ENCODE measurements around the gene CPNE5. TPM values are rescaled to one million over a fixed set of nuclear protein-coding genes. Genes with fewer than 3 reads are reported as not detected.
A peak's percentile ranks its signal among the peaks of the same experiment; 100 is the strongest.

Gene CPNE5
- total RNA-seq, 3 donors from 2014 or later: 0.26 to 0.52 (median 0.28) TPM

GRCh38 chr6:36769676-36770499 is 69.4 kb downstream of the CPNE5 start:
- ATAC-seq: peak; percentile 36 to 38
- Mint-ChIP-seq H3K4me3 (peak overlapping the region; percentile 35), H3K27me3 (ENCODE audit: low read depth) (no peaks in the 10 kb centered on the region), H3K4me1 (ENCODE audit: low read depth) (peaks cover 48% of the 10 kb centered on the region), H3K36me3 (ENCODE audit: insufficient read depth) (no peaks in the 10 kb centered on the region), H3K9me3 (no peaks in the 10 kb centered on the region)
- no peak for DNase-seq

- Mint-ChIP-seq H3K27me3 (ENCODE audit: low read depth) (no peaks in the 10 kb centered on the region), H3K9me3 (no peaks in the 10 kb centered on the region), H3K4me3 (peak overlapping the region; percentile 35), H3K4me1 (ENCODE audit: low read depth) (peaks cover 48% of the 10 kb centered on the region), H3K36me3 (ENCODE audit: insufficient read depth) (no peaks in the 10 kb centered on the region)
- DNase-seq (no peak), ATAC-seq (peak in 1 of 2 donors; percentile 6)
Measured at GRCh38 chr6:36769183-36769675, 70.0 kb downstream of the CPNE5 start.

GRCh38 chr6:36766399-36766945 is 72.8 kb downstream of the CPNE5 start:
- Mint-ChIP-seq H3K4me1 (ENCODE audit: low read depth) (peaks cover 44% of the 10 kb centered on the region), H3K36me3 (ENCODE audit: insufficient read depth) (no peaks in the 10 kb centered on the region), H3K9me3 (no peaks in the 10 kb centered on the region), H3K4me3 (no peak overlapping the region), H3K27me3 (ENCODE audit: low read depth) (no peaks in the 10 kb centered on the region)
- no peak for DNase-seq
- no peak for ATAC-seq

- peaks cover 39% of the 10 kb centered on the region for H3K4me1 Mint-ChIP-seq (ENCODE audit: low read depth)
- no peaks in the 10 kb centered on the region for H3K27me3 Mint-ChIP-seq (ENCODE audit: low read depth)
- H3K4me3 Mint-ChIP-seq: no peak overlapping the region
- DNase-seq (peak; percentile 75), ATAC-seq (peak; percentile 87 to 90)
- no peaks in the 10 kb centered on the region for H3K9me3 Mint-ChIP-seq
- no peaks in the 10 kb centered on the region for H3K36me3 Mint-ChIP-seq (ENCODE audit: insufficient read depth)
Measured at GRCh38 chr6:36765594-36766398, 73.4 kb downstream of the CPNE5 start.

- Mint-ChIP-seq H3K9me3 (no peaks in the 10 kb centered on the region), H3K4me3 (no peak overlapping the region), H3K4me1 (ENCODE audit: low read depth) (peaks cover 33% of the 10 kb centered on the region), H3K27me3 (ENCODE audit: low read depth) (no peaks in the 10 kb centered on the region), H3K36me3 (ENCODE audit: insufficient read depth) (no peaks in the 10 kb centered on the region)
- no peak for ATAC-seq
- DNase-seq: no peak
Measured at GRCh38 chr6:36765190-36765589, 74.1 kb downstream of the CPNE5 start.

GRCh38 chr6:36762123-36762522 is 77.1 kb downstream of the CPNE5 start:
- no peaks in the 10 kb centered on the region for H3K36me3 Mint-ChIP-seq (ENCODE audit: insufficient read depth)

GRCh38 chr6:36760685-36761435 is 78.4 kb downstream of the CPNE5 start:
- no peak for ATAC-seq
- Mint-ChIP-seq H3K9me3 (no peaks in the 10 kb centered on the region), H3K36me3 (ENCODE audit: insufficient read depth) (no peaks in the 10 kb centered on the region), H3K4me3 (no peak overlapping the region), H3K27me3 (ENCODE audit: low read depth) (no peaks in the 10 kb centered on the region), H3K4me1 (ENCODE audit: low read depth) (peaks cover 34% of the 10 kb centered on the region)
- DNase-seq: no peak

More at GRCh38 chr6:36762123-36762522, 77.1 kb downstream of the CPNE5 start:
- ATAC-seq: no peak
- no peaks in the 10 kb centered on the region for H3K27me3 Mint-ChIP-seq (ENCODE audit: low read depth)
- no peaks in the 10 kb centered on the region for H3K9me3 Mint-ChIP-seq
- DNase-seq: no peak
- peaks cover 30% of the 10 kb centered on the region for H3K4me1 Mint-ChIP-seq (ENCODE audit: low read depth)
- no peak overlapping the region for H3K4me3 Mint-ChIP-seq

GRCh38 chr6:36759148-36759759 is 80.0 kb downstream of the CPNE5 start:
- Mint-ChIP-seq H3K4me3 (no peak overlapping the region), H3K27me3 (ENCODE audit: low read depth) (no peaks in the 10 kb centered on the region), H3K4me1 (ENCODE audit: low read depth) (peaks cover 48% of the 10 kb centered on the region), H3K9me3 (no peaks in the 10 kb centered on the region), H3K36me3 (ENCODE audit: insufficient read depth) (no peaks in the 10 kb centered on the region)
- peak; percentile 80 for DNase-seq
- peak; percentile 28 to 33 for ATAC-seq

GRCh38 chr6:36758516-36759147 is 80.6 kb downstream of the CPNE5 start:
- peak overlapping the region; percentile 29 for H3K4me3 Mint-ChIP-seq

GRCh38 chr6:36757943-36758508 is 81.2 kb downstream of the CPNE5 start:
- Mint-ChIP-seq H3K9me3 (no peaks in the 10 kb centered on the region), H3K27me3 (ENCODE audit: low read depth) (no peaks in the 10 kb centered on the region), H3K4me3 (no peak overlapping the region), H3K36me3 (ENCODE audit: insufficient read depth) (no peaks in the 10 kb centered on the region), H3K4me1 (ENCODE audit: low read depth) (peaks cover 57% of the 10 kb centered on the region)
- ATAC-seq (no peak), DNase-seq (no peak)

More at GRCh38 chr6:36758516-36759147, 80.6 kb downstream of the CPNE5 start:
- no peaks in the 10 kb centered on the region for H3K36me3 Mint-ChIP-seq (ENCODE audit: insufficient read depth)
- ATAC-seq (no peak), DNase-seq (no peak)
- H3K4me1 Mint-ChIP-seq (ENCODE audit: low read depth): peaks cover 53% of the 10 kb centered on the region
- H3K9me3 Mint-ChIP-seq: no peaks in the 10 kb centered on the region
- no peaks in the 10 kb centered on the region for H3K27me3 Mint-ChIP-seq (ENCODE audit: low read depth)

GRCh38 chr6:36757206-36757605 is 82.0 kb downstream of the CPNE5 start:
- H3K27me3 Mint-ChIP-seq (ENCODE audit: low read depth): no peaks in the 10 kb centered on the region
- H3K9me3 Mint-ChIP-seq: no peaks in the 10 kb centered on the region
- peaks cover 65% of the 10 kb centered on the region for H3K4me1 Mint-ChIP-seq (ENCODE audit: low read depth)
- no peak for ATAC-seq
- peak; percentile 17 for DNase-seq
- peak overlapping the region; percentile 12 for H3K4me3 Mint-ChIP-seq
- H3K36me3 Mint-ChIP-seq (ENCODE audit: insufficient read depth): no peaks in the 10 kb centered on the region

- ATAC-seq: no peak
- peak overlapping the region; percentile 72 for H3K4me3 Mint-ChIP-seq
Measured at GRCh38 chr6:36756786-36757185, 82.5 kb downstream of the CPNE5 start.

More at GRCh38 chr6:36756786-36757185, 82.5 kb downstream of the CPNE5 start:
- Mint-ChIP-seq H3K4me1 (ENCODE audit: low read depth) (peaks cover 69% of the 10 kb centered on the region), H3K27me3 (ENCODE audit: low read depth) (no peaks in the 10 kb centered on the region), H3K36me3 (ENCODE audit: insufficient read depth) (no peaks in the 10 kb centered on the region), H3K9me3 (no peaks in the 10 kb centered on the region)
- DNase-seq: no peak

All from activated T-cell treated with anti-CD3 and anti-CD28 coated beads, Interleukin-2, amount 50 U/mL, for 4 hours (primary cell).